ENCODE data around the gene NRIP1.

GRCh38 chr21:14913638-14914037 lies 151.2 kb downstream of the NRIP1 start:
- TF ChIP-seq EP300 (IDR thresholded peaks at IDR 0.05): no peak
- TF ChIP-seq POLR2AphosphoS5 (IDR thresholded peaks at IDR 0.05): no peak
